HG03103 (cell line): ENCODE data around the gene NOVA2.

ENCODE experiments used
- ATAC-seq: cut with Tn5 transposase; IDR thresholded peaks from one replicate; pipeline ENCODE4 v1.9.1; 2021; ENCODE audit warnings: low read depth; ENCODE audit not compliant: unreplicated experiment

Gene NOVA2

GRCh38 chr19:45929247-45929646 lies 44.4 kb downstream of the NOVA2 start:
- no peak for ATAC-seq

GRCh38 chr19:45927565-45928261 lies 46.0 kb downstream of the NOVA2 start:
- no peak for ATAC-seq

DNA sequence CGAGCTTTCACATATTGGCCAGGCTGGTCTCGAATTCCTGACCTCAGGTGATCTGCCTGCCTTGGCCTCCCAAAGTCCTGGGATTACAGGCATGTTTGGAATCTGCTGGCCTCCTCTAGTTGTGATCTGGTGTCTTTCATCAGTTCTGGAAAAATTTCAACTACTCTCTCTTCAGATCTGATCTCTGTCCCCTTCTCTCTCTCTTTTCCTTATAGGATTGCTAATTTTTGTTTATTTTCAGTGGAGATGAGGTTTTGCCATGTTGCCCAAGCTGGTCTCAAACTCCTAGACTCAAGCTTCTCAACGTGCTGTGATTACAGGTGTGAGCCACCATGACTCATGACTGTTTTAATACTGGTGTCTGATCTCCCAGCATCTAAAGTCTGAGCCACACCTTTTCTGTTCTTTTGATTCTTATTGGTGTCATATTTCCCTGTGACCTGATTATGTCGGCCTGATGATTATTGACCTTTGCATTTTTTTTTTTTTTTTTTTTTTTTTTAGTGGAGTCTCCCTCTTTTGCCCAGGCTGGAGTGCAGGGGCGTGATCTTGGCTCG lies 48.7 kb downstream of the NOVA2 start:
- no peak for ATAC-seq

DNA sequence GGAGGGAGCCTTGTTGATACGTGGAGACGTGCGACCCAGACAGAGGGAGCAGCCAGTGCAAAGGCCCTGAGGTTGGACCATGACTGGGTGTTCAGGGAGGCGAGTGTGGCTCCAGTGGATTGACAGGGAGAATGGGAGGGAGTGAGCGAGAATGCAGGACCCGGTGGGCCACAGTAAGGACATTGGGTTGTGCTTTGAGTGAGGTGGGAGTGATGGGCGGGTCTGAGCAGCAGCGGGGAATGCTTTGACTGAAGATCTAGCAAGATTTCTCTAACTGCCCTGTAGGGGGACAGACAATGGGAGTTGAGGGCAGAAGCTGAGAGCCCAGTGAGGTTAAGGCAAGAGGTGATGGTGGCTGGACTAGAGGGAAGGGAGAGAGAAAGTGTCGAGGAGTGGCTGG lies 51.4 kb downstream of the NOVA2 start:
- no peak for ATAC-seq

GRCh38 chr19:45920458-45920857 lies 53.2 kb downstream of the NOVA2 start:
- ATAC-seq, result no peak

DNA sequence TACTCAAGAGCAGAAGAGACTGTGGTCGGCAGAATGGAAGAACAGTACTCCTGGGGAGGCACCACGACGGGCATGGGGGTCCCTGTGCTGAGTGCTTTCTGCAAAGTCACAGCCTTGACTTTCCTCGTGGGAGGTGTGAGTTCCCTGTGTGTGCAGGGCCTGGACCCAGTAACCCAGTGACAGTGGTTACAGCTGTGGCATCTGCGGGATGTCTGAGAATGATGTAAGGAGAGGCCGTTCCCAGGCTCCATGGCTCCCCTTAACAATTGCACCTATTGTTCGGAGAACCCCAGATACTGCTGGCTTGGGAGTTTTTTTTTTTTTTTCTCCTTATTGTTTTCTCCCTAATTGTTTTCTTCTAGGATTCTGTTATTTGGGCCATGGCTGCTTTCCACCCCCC lies 54.0 kb downstream of the NOVA2 start:
- no peak for ATAC-seq

DNA sequence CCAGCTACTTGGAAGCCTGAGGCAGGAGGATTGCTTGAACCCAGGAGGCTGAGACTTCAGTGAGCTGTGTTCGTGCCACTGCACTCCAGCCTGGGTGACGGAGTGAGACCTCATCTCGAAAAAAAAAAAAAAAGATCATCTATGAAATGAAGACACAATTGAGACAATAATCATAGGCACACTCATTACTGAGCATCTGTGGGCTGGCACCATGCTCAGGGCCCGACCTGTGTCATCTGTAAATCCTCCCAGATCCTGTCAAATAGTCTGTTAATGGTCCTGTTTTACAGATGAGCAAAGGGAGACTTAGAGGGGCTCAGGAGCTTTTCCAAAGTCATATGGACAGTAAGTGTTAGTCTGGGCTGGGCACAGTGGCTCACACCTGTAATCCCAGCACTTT lies 54.9 kb downstream of the NOVA2 start:
- no peak for ATAC-seq

DNA sequence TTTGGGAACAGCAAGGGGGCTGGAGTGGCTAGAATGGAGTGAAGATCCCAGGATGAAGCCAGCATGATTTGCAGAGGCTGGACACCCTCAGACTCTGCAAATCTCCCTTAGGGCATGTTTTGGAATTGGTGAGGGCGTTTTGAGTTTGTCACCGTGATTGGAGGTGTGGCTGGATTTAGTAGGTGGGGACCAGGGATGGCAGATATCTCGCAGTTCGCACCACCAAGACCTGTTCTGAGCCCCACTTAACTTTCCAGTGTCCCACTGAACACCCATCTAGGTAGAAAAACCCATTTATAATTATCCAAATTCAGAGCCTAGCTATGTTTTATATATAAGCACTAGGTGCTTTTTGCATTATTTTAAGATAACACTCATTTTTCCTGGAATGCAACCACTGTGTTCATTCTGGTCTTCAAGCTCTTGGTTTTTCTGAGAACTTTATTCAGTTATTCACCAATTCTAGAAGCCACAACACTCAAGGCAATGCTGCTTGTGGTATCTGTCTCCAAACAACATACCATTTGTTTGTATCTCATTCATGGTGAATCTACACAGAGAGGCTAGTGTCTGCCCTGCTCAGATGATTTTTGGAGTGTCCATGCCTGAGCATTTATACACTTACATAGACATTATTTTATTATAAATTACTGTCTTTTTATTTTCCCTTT lies 56.1 kb downstream of the NOVA2 start:
- ATAC-seq, result no peak

DNA sequence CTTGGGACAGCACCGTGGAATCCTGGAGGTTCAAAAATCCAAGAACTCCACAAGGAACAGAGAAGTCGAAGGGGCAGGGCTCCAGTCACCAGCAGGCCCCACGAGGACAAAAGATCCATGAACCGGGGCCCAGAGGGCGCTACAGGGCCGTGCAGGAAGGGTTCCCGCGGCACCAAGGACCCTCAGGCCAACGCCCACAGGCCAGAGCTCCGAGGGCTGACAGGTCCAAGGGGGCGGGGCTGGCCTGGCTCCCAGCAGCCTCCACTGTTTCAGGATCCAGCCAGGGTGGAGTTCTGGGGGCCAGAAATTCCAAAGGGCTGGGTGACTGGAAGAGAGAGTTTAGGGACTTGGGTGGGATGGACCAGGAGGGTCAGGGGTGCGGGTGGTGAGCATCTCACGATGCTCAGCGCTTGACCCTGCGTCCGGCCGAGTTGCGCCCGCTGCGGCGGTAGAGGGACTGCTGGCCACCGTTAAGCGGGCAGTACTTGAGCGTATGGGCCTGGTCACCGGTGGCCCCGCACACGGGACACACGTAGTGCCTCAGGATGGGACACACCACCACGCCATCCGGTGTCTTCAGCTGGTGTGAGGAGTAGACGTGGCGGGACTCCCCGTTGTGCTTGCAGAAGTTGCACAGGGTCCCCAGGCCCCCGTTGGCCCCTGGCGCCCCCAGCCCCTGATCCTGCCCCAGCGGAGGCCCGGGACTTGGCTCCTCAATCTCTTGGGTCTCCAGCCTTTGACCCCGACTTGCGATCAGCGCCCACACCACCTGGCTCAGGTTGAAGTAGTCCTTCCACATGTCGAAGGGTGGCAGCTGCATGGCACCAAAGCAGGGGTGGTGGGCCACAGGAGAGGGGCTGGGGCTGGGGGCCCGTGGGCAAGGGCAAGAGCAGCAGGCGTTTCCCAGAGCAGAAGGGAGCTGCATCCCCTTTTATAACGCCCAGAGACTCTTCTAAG lies 59.5 kb downstream of the NOVA2 start, which contains the start of gene NANOS2:
Gene NANOS2, minus strand, starts transcription at position 905 of the 957 bp plus-strand sequence. Its CDS starts 85 bp downstream, at position 820.
- ATAC-seq, result no peak

DNA sequence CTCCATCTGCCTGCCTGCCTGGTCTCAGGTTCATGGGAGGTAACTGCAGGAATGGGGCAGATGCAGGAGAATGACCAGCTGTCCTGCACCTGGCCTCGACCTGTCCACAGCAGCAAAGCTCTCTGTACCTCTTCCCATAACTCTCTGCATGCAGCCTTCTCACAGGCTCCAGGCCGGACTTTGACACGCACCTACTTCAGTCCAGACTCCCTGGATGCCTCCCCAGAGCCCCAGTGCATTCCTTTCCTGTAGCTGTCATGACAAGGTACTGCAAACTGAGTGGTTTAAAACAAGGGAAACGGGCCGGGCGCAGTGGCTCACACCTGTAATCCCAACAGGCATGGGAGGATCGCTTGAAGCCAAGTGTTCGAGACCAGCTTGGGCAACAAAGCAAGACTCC lies 62.4 kb downstream of the NOVA2 start:
- ATAC-seq, result no peak

DNA sequence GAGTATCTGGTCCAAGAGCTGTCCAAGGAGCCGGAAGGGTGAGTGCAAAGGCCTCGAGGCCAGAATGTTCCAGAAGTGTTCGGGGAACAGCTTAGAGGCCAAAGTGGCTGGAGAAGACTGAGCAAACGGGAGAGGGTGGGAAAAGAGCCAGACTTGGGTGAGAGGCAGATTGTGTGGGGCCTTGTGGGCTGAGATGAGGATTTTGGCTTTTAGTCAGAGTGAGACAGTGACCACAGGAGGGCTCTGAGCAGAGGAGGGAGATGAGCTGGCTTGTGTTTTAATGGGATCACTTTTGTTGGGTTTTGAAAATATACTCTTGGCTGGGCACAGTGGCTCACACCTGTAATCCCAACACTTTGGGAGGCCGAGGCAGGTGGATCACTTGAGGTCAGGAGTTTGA lies 64.7 kb downstream of the NOVA2 start:
- ATAC-seq, result no peak

GRCh38 chr19:45906221-45906620 lies 67.4 kb downstream of the NOVA2 start:
- no peak for ATAC-seq

GRCh38 chr19:45905011-45905410 lies 68.7 kb downstream of the NOVA2 start:
- ATAC-seq, result no peak

DNA sequence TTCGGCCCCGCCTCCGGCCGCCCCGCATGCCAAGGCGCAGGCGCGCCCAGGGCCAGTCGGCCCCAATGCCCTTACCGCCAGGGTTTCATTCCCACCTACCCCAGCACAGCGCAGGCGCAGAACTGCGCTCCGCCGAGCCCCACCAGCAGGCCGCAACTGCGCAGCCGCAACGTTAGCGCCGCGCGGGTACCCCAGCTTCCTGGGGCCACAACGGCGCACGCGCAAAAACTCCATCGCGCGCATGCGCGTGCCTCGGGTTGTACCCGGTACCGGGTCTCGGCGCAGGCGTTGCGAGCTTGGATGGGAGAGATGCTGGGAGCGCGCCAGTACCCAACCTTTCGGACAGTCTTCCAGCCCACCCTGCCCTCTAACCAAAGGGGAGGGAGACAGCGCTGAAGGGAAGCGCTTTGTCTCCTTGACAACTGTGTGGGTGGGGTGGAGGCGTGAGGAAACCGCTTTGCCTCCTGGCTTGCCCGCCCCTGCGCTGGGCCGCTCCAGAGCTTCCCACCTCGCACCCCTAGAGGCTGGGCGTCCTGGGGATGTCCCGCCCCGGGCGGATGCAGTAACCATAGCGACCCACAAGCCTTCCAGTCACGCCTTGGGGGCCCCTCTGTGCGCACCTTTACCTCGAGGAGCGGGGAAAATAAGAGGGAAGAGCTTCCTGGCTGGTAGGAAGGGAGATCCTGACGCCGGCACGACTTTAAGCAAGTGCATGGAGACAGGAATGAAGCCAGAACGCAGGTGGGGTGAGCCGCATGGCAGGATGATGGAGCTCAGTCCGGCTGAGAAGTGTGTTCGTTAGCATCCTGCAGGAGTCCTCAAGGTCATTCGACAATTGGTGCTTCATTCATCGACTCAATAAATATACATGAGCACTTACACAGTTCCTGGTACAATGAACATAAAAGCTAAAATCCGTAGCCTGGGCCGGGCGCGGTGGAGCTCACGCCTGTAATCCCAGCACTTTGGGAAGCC lies 70.7 kb downstream of the NOVA2 start:
- peak; percentile 80 for ATAC-seq

GRCh38 chr19:45901912-45902650 lies 71.6 kb downstream of the NOVA2 start, which contains the start of gene MYPOP:
Gene MYPOP (minus strand): TSS chr19:45902613. CDS start chr19:45901773, 840 bp downstream.
- no peak for ATAC-seq

DNA sequence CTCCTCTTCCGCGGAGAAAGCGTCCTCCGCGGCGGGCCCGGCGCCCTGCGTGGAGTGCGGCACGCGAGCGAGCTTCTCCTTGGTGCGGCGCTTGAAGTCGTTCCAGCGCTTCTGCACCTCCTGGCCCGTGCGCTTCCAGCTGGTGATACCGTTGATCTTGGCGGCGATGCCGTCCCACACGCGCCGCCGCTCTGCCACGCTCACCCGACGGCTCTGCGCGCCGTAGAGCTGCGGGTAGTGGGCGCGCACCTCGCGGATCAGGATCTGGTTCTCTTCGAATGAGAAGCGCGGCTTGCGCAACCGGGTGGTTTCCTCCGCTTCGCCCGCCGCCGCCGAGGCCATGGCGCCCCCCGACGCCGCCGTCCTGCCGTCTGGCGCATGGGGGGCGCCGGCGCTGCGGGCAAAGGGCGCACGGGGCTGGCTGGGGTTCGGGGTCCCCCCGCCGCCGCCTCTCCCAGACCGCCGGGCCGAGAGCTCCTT lies 72.2 kb downstream of the NOVA2 start:
- no peak for ATAC-seq

GRCh38 chr19:45900738-45901431 lies 72.8 kb downstream of the NOVA2 start:
- no peak for ATAC-seq

GRCh38 chr19:45899919-45900589 lies 73.6 kb downstream of the NOVA2 start:
- ATAC-seq, result no peak
